ENCODE results near the gene ATP6V0E1. TPM values are rescaled to one million over a fixed set of nuclear protein-coding genes. Genes with fewer than 3 reads are reported as not detected.

The ATP6V0E1 gene
- total RNA-seq, 1 donor from 2014 or later = 137 TPM

GRCh38 chr5:173010547-173011464 is 27.2 kb downstream of the ATP6V0E1 start:
- peaks cover 3% of the 10 kb centered on the region for H3K4me1 Mint-ChIP-seq (ENCODE audit: low read depth)
- peak overlapping the region; percentile 85 for H3K27ac Mint-ChIP-seq
- H3K36me3 Mint-ChIP-seq (ENCODE audit: insufficient read depth) = peaks cover 4% of the 10 kb centered on the region
- no peak overlapping the region for H3K4me3 Mint-ChIP-seq (ENCODE audit: low read depth)
- DNase-seq (ENCODE audit: low spot score, unreplicated experiment) = peak; percentile 19
- peak; percentile 50 for TF ChIP-seq CTCF (IDR thresholded peaks at IDR 0.05; ENCODE audit: unreplicated experiment)
- no peaks in the 10 kb centered on the region for H3K27me3 Mint-ChIP-seq
- H3K9me3 Mint-ChIP-seq (ENCODE audit: low read depth) = no peaks in the 10 kb centered on the region

GRCh38 chr5:173011566-173011965 is 28.0 kb downstream of the ATP6V0E1 start:
- Mint-ChIP-seq H3K27me3 (no peaks in the 10 kb centered on the region), H3K4me1 (ENCODE audit: low read depth) (peaks cover 11% of the 10 kb centered on the region), H3K27ac (no peak overlapping the region), H3K9me3 (ENCODE audit: low read depth) (no peaks in the 10 kb centered on the region), H3K4me3 (ENCODE audit: low read depth) (no peak overlapping the region), H3K36me3 (ENCODE audit: insufficient read depth) (peaks cover 4% of the 10 kb centered on the region)
- TF ChIP-seq CTCF (IDR thresholded peaks at IDR 0.05; ENCODE audit: unreplicated experiment) = no peak
- DNase-seq (ENCODE audit: low spot score, unreplicated experiment) = no peak

- Mint-ChIP-seq H3K4me1 (ENCODE audit: low read depth) (peaks cover 16% of the 10 kb centered on the region), H3K27ac (no peak overlapping the region), H3K27me3 (no peaks in the 10 kb centered on the region), H3K4me3 (ENCODE audit: low read depth) (no peak overlapping the region), H3K9me3 (ENCODE audit: low read depth) (no peaks in the 10 kb centered on the region), H3K36me3 (ENCODE audit: insufficient read depth) (peaks cover 4% of the 10 kb centered on the region)
- no peak for DNase-seq (ENCODE audit: low spot score, unreplicated experiment)
- no peak for TF ChIP-seq CTCF (IDR thresholded peaks at IDR 0.05; ENCODE audit: unreplicated experiment)
Measured at GRCh38 chr5:173012882-173013281, 29.3 kb downstream of the ATP6V0E1 start.

- H3K36me3 Mint-ChIP-seq (ENCODE audit: insufficient read depth) = peaks cover 6% of the 10 kb centered on the region
- H3K4me1 Mint-ChIP-seq (ENCODE audit: low read depth) = peaks cover 16% of the 10 kb centered on the region
- TF ChIP-seq CTCF (IDR thresholded peaks at IDR 0.05; ENCODE audit: unreplicated experiment) = no peak
- H3K9me3 Mint-ChIP-seq (ENCODE audit: low read depth) = no peaks in the 10 kb centered on the region
- no peaks in the 10 kb centered on the region for H3K27me3 Mint-ChIP-seq
- no peak overlapping the region for H3K4me3 Mint-ChIP-seq (ENCODE audit: low read depth)
- H3K27ac Mint-ChIP-seq = no peak overlapping the region
- DNase-seq (ENCODE audit: low spot score, unreplicated experiment) = no peak
Measured at GRCh38 chr5:173014671-173015070, 31.1 kb downstream of the ATP6V0E1 start.

GRCh38 chr5:173015192-173015591 is 31.6 kb downstream of the ATP6V0E1 start:
- Mint-ChIP-seq H3K4me1 (ENCODE audit: low read depth) (peaks cover 21% of the 10 kb centered on the region), H3K9me3 (ENCODE audit: low read depth) (no peaks in the 10 kb centered on the region), H3K27me3 (no peaks in the 10 kb centered on the region), H3K4me3 (ENCODE audit: low read depth) (no peak overlapping the region), H3K36me3 (ENCODE audit: insufficient read depth) (peaks cover 11% of the 10 kb centered on the region), H3K27ac (no peak overlapping the region)
- no peak for TF ChIP-seq CTCF (IDR thresholded peaks at IDR 0.05; ENCODE audit: unreplicated experiment)
- no peak for DNase-seq (ENCODE audit: low spot score, unreplicated experiment)

Measured in progenitor cell of endocrine pancreas (in vitro differentiated cells).